GM15510 (cell line): ENCODE data around the gene ITIH3.

Source experiments
- POLR2A ChIP-seq: IDR thresholded peaks from 3 replicates; pipeline ENCODE4 v1.6.1; 2011; ENCODE audit warnings: borderline replicate concordance; ENCODE audit not compliant: insufficient read length; ENCODE audit errors: extremely low read depth

Gene ITIH3

GRCh38 chr3:52777127-52777958 is 17.3 kb upstream of the ITIH3 start, which contains the start of gene ITIH1:
Gene ITIH1, plus strand, starts transcription at chr3:52777599. Its CDS starts 17 bp downstream, at chr3:52777616.
- TF ChIP-seq POLR2A = no peak

DNA sequence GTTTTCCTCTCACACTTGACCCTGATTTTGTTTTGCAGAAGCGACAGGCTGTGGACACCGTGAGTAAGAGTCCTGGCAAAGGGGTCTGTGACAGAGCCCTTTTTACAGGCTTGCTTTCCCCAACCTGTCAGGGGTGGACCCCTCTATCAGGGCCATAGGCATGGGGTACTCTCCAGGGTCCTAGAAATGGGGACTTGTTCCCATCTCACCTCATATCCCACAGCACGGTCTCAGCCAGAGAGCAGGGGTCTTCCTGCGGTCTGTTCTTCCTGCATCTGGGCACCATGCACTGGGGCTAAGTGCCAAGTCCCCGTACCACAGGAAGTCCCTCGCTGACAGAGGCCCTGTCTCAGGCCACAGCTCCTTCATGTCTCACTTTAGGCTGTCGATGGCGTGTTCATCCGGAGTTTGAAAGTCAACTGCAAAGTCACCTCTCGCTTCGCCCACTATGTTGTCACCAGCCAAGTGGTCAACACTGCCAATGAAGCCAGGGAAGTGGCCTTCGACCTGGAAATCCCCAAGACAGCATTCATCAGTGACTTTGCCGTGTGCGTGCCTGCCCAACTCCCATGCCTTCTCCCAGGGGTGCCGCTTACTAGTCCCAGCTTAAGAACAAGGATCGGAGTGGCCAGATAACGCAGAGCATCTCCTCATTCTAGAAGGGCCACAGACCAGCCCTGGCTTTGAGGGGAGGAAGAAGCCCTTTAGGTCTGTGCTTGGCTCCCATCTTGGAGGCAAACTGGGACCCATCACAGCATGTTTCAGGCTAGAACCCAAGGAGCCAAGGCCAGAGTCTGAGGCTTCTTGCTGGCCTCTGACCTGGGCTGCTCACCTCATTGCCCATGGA is 16.4 kb upstream of the ITIH3 start:
- no peak for TF ChIP-seq POLR2A

- no peak for TF ChIP-seq POLR2A
Measured at GRCh38 chr3:52779011-52779836, 15.4 kb upstream of the ITIH3 start.

DNA sequence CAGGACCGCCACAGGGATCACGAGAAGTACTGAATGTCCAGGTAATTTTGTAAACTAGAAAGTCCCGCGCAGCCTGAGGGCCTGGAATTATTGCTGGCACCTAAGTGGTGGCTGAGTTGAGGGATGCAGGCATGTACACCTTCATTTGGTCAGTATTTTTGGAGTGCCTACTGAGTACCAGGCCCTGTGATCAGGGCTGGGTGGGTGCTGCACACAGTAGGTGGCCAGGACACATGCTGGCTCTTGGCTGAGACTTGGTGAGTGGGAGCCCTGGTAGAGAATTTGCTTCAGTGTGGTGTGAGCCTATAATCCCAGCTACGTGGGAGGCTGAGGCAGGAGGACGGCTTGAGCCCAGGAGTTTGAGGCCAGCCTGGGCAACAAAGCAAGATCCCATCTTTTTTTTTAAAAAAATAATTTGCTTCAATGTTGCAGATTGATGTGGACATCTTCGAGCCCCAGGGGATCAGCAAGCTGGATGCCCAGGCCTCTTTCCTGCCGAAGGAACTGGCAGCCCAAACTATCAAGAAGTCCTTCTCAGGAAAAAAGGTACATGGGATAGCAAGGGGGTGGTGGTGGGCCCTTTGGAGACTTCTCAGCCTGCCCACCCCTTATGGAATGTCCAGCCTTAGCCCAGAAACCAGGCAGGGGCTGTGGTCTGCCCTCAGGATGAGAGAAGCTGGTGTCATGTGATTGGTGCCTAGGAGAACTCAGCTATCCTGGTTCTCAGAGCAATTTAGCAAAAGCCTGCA is 14.6 kb upstream of the ITIH3 start:
- no peak for TF ChIP-seq POLR2A

DNA sequence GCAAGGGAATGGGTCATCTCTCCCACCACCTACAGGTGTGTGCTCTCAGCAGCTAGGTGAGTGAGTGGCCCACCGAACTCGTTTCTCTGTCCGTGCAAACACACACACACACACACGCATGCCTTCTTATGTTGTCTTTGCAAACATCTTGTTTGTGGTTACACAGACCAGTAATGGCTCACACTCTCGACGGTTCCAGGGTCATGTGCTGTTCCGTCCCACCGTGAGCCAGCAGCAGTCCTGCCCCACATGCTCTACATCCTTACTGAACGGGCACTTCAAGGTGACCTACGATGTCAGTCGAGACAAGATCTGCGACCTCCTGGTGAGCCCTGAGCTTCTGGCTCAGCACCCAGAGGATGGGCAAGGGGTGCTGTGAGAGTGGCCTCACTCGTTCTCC is 12.9 kb upstream of the ITIH3 start:
- TF ChIP-seq POLR2A = no peak

DNA sequence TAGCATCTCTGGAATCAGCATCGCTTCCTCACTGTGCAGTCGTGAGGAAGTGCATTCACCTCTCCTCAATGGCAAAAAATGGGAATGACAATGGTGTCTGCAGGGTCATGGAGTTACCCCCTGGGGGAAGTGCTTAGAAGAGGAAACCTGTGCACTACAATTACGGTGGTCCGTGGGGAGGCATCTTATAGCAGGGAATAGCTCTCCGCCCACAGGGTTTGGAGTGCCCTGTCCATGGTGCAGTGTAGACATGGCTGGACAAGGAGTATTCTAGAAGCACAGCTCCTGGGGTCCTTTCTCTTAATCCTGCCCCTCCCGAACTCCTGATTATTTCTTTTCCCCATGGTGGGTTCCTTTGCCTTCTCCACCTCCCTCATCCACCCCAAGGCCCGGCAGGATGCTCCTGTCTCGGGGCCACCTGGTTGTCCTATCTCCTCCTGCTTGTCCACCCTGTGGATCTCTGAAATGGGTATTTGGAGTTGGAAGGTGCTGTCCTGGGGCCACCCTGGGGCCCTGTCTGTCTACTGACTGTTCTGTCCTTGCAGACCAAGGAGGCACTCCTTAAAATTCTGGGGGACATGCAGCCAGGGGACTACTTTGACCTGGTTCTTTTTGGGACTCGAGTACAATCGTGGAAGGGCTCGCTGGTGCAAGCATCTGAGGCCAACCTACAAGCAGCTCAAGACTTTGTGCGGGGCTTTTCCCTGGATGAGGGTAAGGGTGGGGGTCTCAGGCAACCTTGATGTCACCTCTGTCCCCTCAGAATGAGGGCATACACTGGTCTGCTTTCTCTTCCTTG is 12.0 kb upstream of the ITIH3 start:
- TF ChIP-seq POLR2A = no peak

DNA sequence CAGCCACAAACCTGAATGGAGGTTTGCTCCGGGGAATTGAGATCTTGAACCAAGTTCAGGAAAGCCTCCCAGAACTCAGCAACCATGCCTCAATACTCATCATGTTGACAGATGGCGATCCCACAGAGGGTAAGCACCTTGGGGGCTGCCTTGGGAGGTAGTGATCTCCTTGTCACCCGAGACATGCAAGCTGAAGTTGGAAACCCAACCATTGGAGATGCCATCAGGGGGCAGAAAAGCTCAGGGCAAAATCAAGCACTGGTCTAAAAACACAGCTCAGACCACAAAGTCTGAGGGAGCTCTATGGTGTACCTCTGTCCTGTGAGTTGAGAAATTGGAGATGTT is 11.4 kb upstream of the ITIH3 start:
- TF ChIP-seq POLR2A = no peak

GRCh38 chr3:52784021-52784621 is 10.5 kb upstream of the ITIH3 start:
- TF ChIP-seq POLR2A = no peak

DNA sequence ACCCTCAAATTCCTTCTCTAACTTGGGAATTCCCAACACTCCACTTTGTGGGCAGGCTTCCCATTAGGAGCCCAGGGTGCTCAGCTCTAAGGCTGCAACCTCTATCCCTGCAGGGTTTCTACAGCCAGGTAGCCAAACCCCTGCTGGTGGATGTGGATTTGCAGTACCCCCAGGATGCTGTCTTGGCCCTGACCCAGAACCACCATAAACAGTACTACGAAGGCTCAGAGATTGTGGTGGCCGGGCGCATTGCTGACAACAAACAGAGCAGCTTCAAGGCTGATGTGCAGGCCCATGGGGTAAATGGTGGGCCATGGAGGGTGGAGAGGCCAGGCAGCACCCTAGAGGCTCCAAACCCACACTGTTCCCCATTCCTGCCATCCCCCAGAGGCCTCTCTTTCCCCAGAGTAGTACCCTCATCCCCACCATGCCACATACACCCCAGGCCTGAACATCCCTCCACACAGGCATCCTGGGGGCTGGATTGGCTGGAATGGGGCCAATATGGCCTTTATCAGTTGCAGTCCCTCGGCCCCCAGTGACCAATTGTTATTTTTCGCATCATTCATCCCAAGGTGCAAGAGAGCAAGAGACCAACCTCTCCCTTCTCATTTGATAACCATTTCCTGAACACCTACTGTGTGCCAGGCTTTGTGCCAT is 9.5 kb upstream of the ITIH3 start:
- no peak for TF ChIP-seq POLR2A

DNA sequence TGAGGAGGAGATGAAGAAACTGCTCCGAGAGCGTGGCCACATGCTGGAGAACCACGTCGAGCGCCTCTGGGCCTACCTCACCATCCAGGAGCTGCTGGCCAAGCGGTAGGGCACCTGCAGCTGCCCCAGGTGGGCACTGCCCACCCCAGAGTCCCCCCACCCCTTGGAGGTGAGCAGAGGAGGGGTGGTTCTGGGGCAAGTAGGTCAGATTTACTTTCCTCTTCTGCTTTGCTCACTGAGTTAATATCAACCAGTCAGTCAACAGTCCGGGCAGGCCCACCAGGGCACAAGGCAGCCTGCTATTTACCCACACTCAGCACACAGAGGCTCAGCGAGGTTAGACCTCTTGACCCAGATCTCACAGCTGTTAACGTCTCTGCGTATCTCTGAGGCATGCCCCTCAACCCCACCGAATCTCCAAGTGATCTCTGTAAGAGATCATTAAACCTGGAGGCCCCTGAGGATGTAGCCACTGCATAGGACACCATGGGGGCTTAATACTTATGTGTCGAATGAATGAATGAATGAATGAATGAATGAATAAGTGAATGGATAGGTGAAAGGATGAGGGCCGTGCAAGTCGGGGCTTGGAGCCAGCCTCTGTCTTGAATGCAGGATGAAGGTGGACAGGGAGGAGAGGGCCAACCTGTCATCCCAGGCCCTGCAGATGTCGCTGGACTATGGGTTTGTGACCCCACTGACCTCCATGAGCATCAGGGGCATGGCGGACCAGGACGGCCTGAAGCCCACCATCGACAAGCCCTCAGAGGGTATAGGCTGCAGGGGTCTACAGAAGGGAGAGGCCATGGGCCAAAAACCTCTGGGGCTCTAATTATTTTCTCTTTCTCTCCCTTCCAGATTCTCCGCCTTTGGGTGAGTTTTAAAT is 8.0 kb upstream of the ITIH3 start:
- no peak for TF ChIP-seq POLR2A

- no peak for TF ChIP-seq POLR2A
Measured at GRCh38 chr3:52787246-52787645, 7.3 kb upstream of the ITIH3 start.
